Tibial nerve (tissue), 4 donors: ENCODE data around the gene SDK1. TPM values are rescaled to one million over a fixed set of nuclear protein-coding genes. Genes with fewer than 3 reads are reported as not detected.

ENCODE experiments used
- DNase-seq, 2 donors: peaks; one replicate each; pipeline ENCODE4 v3.0.0-alpha.2; 2019; ENCODE audit warnings: low spot score in 2 of 2
- H3K27ac ChIP-seq, 4 donors: fragments of 200-600 bp; sonication (generic) in 3 of 4; one replicate each; pipeline ENCODE4 v1.5.1; 2017 to 2019; ENCODE audit warnings: mild to moderate bottlenecking in 1 of 4
- H3K27me3 ChIP-seq, 2 donors: fragments of 200-600 bp; sonication (generic) in 1 of 2; one replicate each; pipeline versions ENCODE4 v1.5.1 to v1.6.0; 2017 to 2019
- H3K36me3 ChIP-seq, 3 donors: fragments of 200-600 bp; sonication (generic); one replicate each; pipeline ENCODE4 v1.5.1; 2018 to 2019
- H3K4me1 ChIP-seq, 4 donors: fragments of 200-600 bp; sonication (generic) in 3 of 4; one replicate each; pipeline ENCODE4 v1.5.1; 2017 to 2019
- H3K4me3 ChIP-seq, 4 donors: fragments of 200-600 bp; sonication (generic) in 3 of 4; one replicate each; pipeline ENCODE4 v1.5.1; 2017 to 2019; ENCODE audit warnings: mild to moderate bottlenecking in 1 of 4, moderate library complexity in 1 of 4
- H3K9me3 ChIP-seq, 4 donors: fragments of 200-600 bp; sonication (generic) in 3 of 4; one replicate each; pipeline ENCODE4 v1.5.1; 2017 to 2019
- CTCF ChIP-seq, 5 experiments: fragments of 200-600 bp in 3 of 5; fragments of 450-650 bp in 2 of 5; sonication (generic) in 3 of 5; IDR thresholded peaks; one replicate each; pipeline ENCODE4 v1.5.1; 2016 to 2019; ENCODE audit warnings: antibody characterized with exemption in 5 of 5, mild to moderate bottlenecking in 3 of 5, moderate library complexity in 2 of 5
- EP300 ChIP-seq, 2 donors: sonication (generic); formaldehyde crosslinking; IDR thresholded peaks; one replicate each; pipeline ENCODE4 v1.6.1; 2017; ENCODE audit warnings: antibody characterized with exemption in 2 of 2, mild to moderate bottlenecking in 1 of 2
- POLR2A ChIP-seq, 2 donors: fragments of 450-650 bp; IDR thresholded peaks; one replicate each; pipeline ENCODE4 v1.6.1; 2017; ENCODE audit warnings: antibody characterized with exemption in 2 of 2, mild to moderate bottlenecking in 2 of 2, moderate library complexity in 2 of 2
- whole genome bisulfite sequencing, 2 donors: methylation state at CpG; one replicate each; pipeline ENCODE4 v1.1.5; 2018; 5-methylcytosine and 5-hydroxymethylcytosine counted together
- total RNA-seq, 4 donors: library from RNA; depleted of rRNA; stranded (reverse); fragments of >200 nt; gene quantifications; one replicate each; pipeline ENCODE4 v1.1.0, GENCODE V29; 2016

Gene SDK1
- total RNA-seq, 4 donors from 2014 or later = 8.2 to 16.2 (median 12.9) TPM

GRCh38 chr7:4156190-4156589 is 855.1 kb downstream of the SDK1 start:
- Histone ChIP-seq H3K9me3 (no peaks in the 10 kb centered on the region), H3K4me3 (no peak overlapping the region), H3K27me3 (no peaks in the 10 kb centered on the region), H3K4me1 (peaks cover 0 to 19% (median 0%) of the 10 kb centered on the region in 4 donors), H3K36me3 (no peaks in the 10 kb centered on the region), H3K27ac (no peak overlapping the region)
- WGBS, 2 donors = 68 to 73% methylated on average over 5 of the region's 5 CpGs
- TF ChIP-seq CTCF (IDR thresholded peaks at IDR 0.05) = no peak
- no peak for DNase-seq

GRCh38 chr7:4157651-4158050 is 856.6 kb downstream of the SDK1 start:
- Histone ChIP-seq H3K36me3 (no peaks in the 10 kb centered on the region), H3K27me3 (no peaks in the 10 kb centered on the region), H3K4me1 (peaks cover 0 to 19% (median 0%) of the 10 kb centered on the region in 4 donors), H3K27ac (no peak overlapping the region), H3K4me3 (no peak overlapping the region), H3K9me3 (no peaks in the 10 kb centered on the region)
- DNase-seq = no peak
- 82 to 85% methylated on average over 10 of the region's 10 CpGs for WGBS, 2 donors
- TF ChIP-seq CTCF (IDR thresholded peaks at IDR 0.05) (no peak), EP300 (IDR thresholded peaks at IDR 0.05) (no peak), POLR2A (IDR thresholded peaks at IDR 0.05) (no peak)

GRCh38 chr7:4158441-4159153 is 857.5 kb downstream of the SDK1 start:
- H3K36me3 ChIP-seq = no peaks in the 10 kb centered on the region
- no peak overlapping the region for H3K4me3 ChIP-seq
- DNase-seq = no peak
- H3K27ac ChIP-seq = peak overlapping the region in 1 of 4 donors; percentile 47
- 89 to 90% methylated on average over 27 of the region's 27 CpGs for WGBS, 2 donors
- TF ChIP-seq CTCF (IDR thresholded peaks at IDR 0.05) (no peak), POLR2A (IDR thresholded peaks at IDR 0.05) (no peak), EP300 (IDR thresholded peaks at IDR 0.05) (no peak)
- H3K9me3 ChIP-seq = no peaks in the 10 kb centered on the region
- H3K27me3 ChIP-seq = no peaks in the 10 kb centered on the region
- H3K4me1 ChIP-seq = peaks cover 0 to 19% (median 0%) of the 10 kb centered on the region in 4 donors

GRCh38 chr7:4159154-4159501 is 858.1 kb downstream of the SDK1 start:
- H3K4me3 ChIP-seq = no peak overlapping the region
- no peaks in the 10 kb centered on the region for H3K36me3 ChIP-seq
- TF ChIP-seq CTCF (IDR thresholded peaks at IDR 0.05) (no peak), POLR2A (IDR thresholded peaks at IDR 0.05) (no peak), EP300 (IDR thresholded peaks at IDR 0.05) (no peak)
- H3K4me1 ChIP-seq = peaks cover 0 to 19% (median 0%) of the 10 kb centered on the region in 4 donors
- H3K9me3 ChIP-seq = no peaks in the 10 kb centered on the region
- H3K27me3 ChIP-seq = no peaks in the 10 kb centered on the region
- peak overlapping the region in 1 of 4 donors; percentile 47 for H3K27ac ChIP-seq
- WGBS, 2 donors = 69% methylated on average over 5 of the region's 5 CpGs
- DNase-seq = no peak

- peak overlapping the region in 1 of 4 donors; percentile 47 for H3K27ac ChIP-seq
- no peak for DNase-seq
- no peaks in the 10 kb centered on the region for H3K27me3 ChIP-seq
- no peak overlapping the region for H3K4me3 ChIP-seq
- peaks cover 0 to 19% (median 0%) of the 10 kb centered on the region in 4 donors for H3K4me1 ChIP-seq
- WGBS, 2 donors = 58 to 63% methylated on average over 6 of the region's 6 CpGs
- no peaks in the 10 kb centered on the region for H3K36me3 ChIP-seq
- H3K9me3 ChIP-seq = no peaks in the 10 kb centered on the region
- TF ChIP-seq EP300 (IDR thresholded peaks at IDR 0.05) = no peak
- no peak for TF ChIP-seq POLR2A (IDR thresholded peaks at IDR 0.05)
- no peak for TF ChIP-seq CTCF (IDR thresholded peaks at IDR 0.05)
Observed at GRCh38 chr7:4159761-4160554, 858.9 kb downstream of the SDK1 start.
